HG03175 (cell line): Measurements from ENCODE around the gene GUCY1A2.
"Not testable (repeated sequence)": the region's sequence is repeated elsewhere in the genome, so short reads cannot be mapped to it uniquely, and the experiment has no call there.

Experiments used
- ATAC-seq: cut with Tn5 transposase; IDR thresholded peaks from one replicate; pipeline ENCODE4 v1.9.1; 2021; ENCODE audit warnings: mild to moderate bottlenecking, moderate library complexity; ENCODE audit not compliant: unreplicated experiment

Gene GUCY1A2, protein sequence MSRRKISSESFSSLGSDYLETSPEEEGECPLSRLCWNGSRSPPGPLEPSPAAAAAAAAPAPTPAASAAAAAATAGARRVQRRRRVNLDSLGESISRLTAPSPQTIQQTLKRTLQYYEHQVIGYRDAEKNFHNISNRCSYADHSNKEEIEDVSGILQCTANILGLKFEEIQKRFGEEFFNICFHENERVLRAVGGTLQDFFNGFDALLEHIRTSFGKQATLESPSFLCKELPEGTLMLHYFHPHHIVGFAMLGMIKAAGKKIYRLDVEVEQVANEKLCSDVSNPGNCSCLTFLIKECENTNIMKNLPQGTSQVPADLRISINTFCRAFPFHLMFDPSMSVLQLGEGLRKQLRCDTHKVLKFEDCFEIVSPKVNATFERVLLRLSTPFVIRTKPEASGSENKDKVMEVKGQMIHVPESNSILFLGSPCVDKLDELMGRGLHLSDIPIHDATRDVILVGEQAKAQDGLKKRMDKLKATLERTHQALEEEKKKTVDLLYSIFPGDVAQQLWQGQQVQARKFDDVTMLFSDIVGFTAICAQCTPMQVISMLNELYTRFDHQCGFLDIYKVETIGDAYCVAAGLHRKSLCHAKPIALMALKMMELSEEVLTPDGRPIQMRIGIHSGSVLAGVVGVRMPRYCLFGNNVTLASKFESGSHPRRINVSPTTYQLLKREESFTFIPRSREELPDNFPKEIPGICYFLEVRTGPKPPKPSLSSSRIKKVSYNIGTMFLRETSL

GRCh38 chr11:107018219-107018901 is at the start of gene GUCY1A2:
GUCY1A2 (minus strand) TSS chr11:107018476; CDS start chr11:107018055, 421 bp downstream.
- peak; percentile 36 for ATAC-seq

DNA sequence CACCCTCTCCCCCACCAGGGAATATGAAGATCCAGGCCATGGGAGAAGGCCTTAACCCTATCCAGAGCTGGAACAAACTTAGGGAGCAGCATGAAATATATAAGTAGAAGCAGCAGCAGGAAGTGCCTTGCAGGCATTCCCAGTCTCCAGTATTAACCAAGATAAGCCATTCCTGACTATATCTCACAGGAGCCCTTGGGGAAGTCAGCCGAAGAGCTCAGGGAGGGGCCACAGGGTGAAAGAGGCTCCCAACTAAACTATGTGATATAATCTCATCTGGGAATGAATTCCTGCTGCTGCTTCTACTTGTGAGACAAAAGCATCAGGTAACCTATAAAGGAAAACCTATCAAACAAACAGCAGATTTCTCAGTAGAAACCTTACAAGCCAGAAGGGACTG is 36.1 kb upstream of the GUCY1A2 start:
- ATAC-seq: no peak

- ATAC-seq: not testable (repeated sequence)
Observed at GRCh38 chr11:107051332-107051731, 33.1 kb upstream of the GUCY1A2 start.

DNA sequence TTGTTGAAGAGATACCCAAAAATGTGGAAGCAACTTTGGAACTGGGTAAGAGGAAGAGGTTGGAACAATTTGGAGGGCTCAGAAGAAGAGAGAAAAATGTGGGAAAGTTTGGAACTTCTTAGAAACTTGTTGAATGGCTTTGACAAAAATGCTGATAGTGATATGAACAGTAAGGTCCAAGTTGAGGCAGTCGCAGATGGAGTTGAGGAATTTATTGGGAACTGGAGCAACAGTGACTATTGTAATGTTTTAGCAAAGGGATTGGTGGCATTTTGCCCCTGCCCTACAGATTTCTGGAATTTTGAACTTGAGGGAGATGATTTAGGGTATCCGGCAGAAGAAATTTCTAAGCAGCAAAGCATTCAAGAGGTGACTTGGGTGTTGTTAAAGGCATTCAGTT is 32.6 kb upstream of the GUCY1A2 start:
- ATAC-seq: not testable (repeated sequence)

- no peak for ATAC-seq
Observed at GRCh38 chr11:107050121-107050520, 31.8 kb upstream of the GUCY1A2 start.

DNA sequence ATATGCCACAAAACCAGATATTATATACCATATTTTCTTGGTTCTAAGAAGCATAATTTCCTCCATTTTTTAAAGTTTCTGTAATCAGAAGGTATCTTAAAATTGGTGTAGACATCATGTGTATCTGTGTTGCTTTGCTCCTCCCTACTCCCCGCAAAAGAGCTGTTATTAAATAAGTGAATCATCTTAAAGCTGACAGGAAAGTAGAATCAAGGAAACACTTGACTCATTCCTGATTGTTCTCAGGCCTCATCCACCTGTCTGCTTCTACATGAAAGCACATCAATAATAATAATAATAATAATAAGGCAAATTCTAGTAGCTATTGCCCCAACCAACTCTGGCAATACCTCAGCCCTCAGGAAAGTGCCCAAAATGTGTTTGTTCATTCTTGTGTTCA is 26.2 kb upstream of the GUCY1A2 start:
- ATAC-seq: no peak

DNA sequence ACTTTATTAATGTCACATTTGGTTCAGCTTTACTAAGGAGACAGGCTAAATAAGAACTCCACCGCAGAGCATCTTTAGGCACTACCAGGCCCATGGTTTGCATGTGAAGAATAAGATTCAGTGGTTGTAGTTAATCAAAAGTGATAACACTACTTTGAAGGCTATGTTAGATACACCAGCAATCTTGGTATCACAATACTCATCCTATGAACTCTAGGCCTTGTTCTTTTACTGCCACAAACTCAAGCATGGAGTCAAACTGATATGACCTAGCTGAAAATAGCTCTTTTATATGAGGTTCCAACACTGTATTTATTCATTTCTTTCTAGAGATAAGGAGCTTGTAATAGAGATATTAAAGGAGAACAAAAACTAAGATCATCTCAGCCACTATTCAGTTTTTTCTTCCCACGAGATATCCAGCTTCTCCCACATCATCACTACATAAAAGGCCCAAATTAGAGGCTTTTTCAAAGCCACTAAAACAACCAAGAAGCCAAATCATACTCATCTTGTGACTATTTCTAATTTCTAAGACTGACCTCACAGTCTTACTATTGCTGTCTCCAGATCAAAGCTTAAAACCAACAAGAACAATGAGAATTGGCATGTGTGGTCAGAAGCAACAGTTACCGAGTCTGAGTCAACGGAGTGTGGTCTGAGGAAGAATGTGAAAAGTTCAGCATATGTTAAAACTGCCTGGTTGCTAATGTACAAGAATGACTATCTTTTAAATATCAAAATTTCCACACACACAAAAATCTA is 25.1 kb upstream of the GUCY1A2 start:
- ATAC-seq: peak; percentile 60

- no peak for ATAC-seq
Observed at GRCh38 chr11:107042748-107043147, 24.5 kb upstream of the GUCY1A2 start.

DNA sequence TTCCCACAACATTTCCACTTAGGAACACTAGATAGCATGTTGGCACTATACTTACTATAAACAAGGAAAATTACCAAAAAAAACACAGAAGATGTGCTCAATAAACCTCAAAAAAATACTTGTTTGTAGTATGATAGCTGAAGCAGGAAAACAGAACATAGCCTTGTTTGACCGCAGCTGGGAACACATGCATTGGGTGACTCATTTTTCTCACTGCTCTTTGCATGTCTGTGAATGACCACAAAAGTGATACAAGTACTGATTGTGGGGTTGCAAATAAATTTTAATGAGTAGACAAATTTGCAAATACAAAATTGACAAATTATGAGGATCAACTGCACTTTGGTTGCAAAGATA is 22.8 kb upstream of the GUCY1A2 start:
- ATAC-seq: peak; percentile 44

GRCh38 chr11:107040433-107041087 is 22.3 kb upstream of the GUCY1A2 start:
- no peak for ATAC-seq

GRCh38 chr11:107025673-107026072 is 7.4 kb upstream of the GUCY1A2 start:
- ATAC-seq: no peak

GRCh38 chr11:107020594-107020993 is 2.3 kb upstream of the GUCY1A2 start:
- ATAC-seq: no peak

DNA sequence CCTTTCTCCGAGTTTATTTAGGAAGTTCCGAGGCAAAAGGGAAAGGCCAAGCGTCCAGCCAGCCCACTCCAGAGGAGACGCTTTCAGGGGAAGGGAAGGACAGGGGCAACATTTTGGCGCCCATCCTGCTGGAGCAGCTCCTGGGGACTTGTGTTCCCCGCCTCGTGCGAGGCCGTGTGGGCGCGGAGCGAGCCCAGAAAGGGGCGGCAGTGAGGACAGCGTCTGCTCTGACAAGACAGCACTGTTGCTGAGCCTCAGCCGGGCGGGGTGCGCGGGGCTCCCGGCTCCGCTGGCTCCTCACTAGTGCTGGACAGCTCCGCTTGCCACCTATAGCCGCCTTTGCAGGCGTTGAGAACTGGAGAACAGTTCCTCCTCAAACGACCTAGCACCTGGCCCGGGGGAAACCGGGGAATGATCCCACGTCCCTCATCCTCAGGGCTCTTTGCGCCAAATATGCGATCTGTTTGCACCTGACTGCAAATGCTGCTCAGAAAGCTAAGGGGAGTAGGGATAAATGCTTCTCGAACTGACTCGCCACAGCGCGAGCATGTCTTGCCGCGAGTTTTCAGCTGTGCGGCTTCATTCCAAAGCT is 722 bp upstream of the GUCY1A2 start:
- no peak for ATAC-seq

GRCh38 chr11:107017433-107018218 is 650 bp downstream of the GUCY1A2 start:
- ATAC-seq: peak; percentile 58

- no peak for ATAC-seq
Observed at GRCh38 chr11:107017104-107017432, 1.2 kb downstream of the GUCY1A2 start.

- ATAC-seq: no peak
Observed at GRCh38 chr11:107014871-107015270, 3.4 kb downstream of the GUCY1A2 start.

GRCh38 chr11:107011977-107012376 is 6.3 kb downstream of the GUCY1A2 start:
- ATAC-seq: no peak

DNA sequence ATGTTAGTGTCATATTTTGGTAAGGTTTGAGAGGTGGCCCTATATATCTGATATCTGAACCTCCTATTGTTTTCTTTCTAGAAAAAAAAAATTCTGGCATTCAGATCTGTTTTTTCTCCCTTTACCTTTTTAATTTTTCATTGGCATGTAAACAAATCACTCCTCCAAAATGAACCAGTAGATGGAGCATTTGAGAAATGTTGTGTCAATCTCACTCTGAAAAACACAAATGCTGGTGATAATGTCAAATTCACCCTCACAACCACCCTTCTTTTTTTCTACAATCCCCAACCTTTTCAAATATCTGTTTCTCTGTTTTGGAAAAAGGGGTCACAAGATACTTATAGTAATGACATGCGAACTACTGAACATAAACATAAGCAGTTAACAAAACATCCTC is 9.1 kb downstream of the GUCY1A2 start:
- no peak for ATAC-seq

GRCh38 chr11:107006076-107006833 is 12.0 kb downstream of the GUCY1A2 start:
- ATAC-seq: no peak
